Ammon's horn (tissue), 1 donor: Measurements from ENCODE around the gene EIF2S1.
"Not testable (repeated sequence)": the region's sequence is repeated elsewhere in the genome, so short reads cannot be mapped to it uniquely, and the experiment has no call there.

Experiments used
- DNase-seq: peaks from one replicate; pipeline ENCODE4 v3.0.0-alpha.2; 2016; ENCODE audit warnings: low spot score

The EIF2S1 gene

GRCh38 chr14:67411370-67411769 lies 51.2 kb downstream of the EIF2S1 start:
- DNase-seq = no peak

- DNase-seq = no peak
These were observed 51.8 kb downstream of the EIF2S1 start, which contains the start of gene PLEK2 for GRCh38 chr14:67411820-67412421. Gene PLEK2, minus strand, starts transcription at chr14:67412165. Its CDS starts 106 bp downstream, at chr14:67412059.

GRCh38 chr14:67413806-67414769 lies 54.0 kb downstream of the EIF2S1 start:
- no peak for DNase-seq

- DNase-seq = not testable (repeated sequence)
These were observed 55.5 kb downstream of the EIF2S1 start for GRCh38 chr14:67415610-67416009.

GRCh38 chr14:67416085-67416484 lies 56.0 kb downstream of the EIF2S1 start:
- DNase-seq = no peak

- DNase-seq = no peak
These were observed 56.7 kb downstream of the EIF2S1 start for GRCh38 chr14:67416810-67417209.

GRCh38 chr14:67417633-67418032 lies 57.5 kb downstream of the EIF2S1 start:
- DNase-seq = no peak

GRCh38 chr14:67418401-67419191 lies 58.5 kb downstream of the EIF2S1 start:
- no peak for DNase-seq

- DNase-seq = no peak
These were observed 60.1 kb downstream of the EIF2S1 start for GRCh38 chr14:67420102-67420739.

GRCh38 chr14:67421356-67422224 lies 61.5 kb downstream of the EIF2S1 start:
- DNase-seq = no peak

- no peak for DNase-seq
These were observed 63.3 kb downstream of the EIF2S1 start for GRCh38 chr14:67423424-67423823.

GRCh38 chr14:67424539-67424938 lies 64.4 kb downstream of the EIF2S1 start:
- no peak for DNase-seq

- no peak for DNase-seq
These were observed 65.5 kb downstream of the EIF2S1 start for GRCh38 chr14:67425608-67426007.

- no peak for DNase-seq
These were observed 66.0 kb downstream of the EIF2S1 start for GRCh38 chr14:67426161-67426560.

- DNase-seq = peak; percentile 93
These were observed 67.0 kb downstream of the EIF2S1 start for GRCh38 chr14:67426983-67427606.

- DNase-seq = no peak
These were observed 68.4 kb downstream of the EIF2S1 start for GRCh38 chr14:67428501-67429031.

GRCh38 chr14:67429510-67430205 lies 69.5 kb downstream of the EIF2S1 start:
- DNase-seq = no peak

- no peak for DNase-seq
These were observed 72.0 kb downstream of the EIF2S1 start for GRCh38 chr14:67432050-67432564.

GRCh38 chr14:67435603-67436002 lies 75.5 kb downstream of the EIF2S1 start:
- DNase-seq = no peak
